C4-2B (cell line): Measurements from ENCODE around the gene PALMD.

Experiments
- CTCF ChIP-seq: fragments of 450-650 bp; conservative IDR thresholded peaks from 2 replicates; pipeline ENCODE4 v1.5.1; 2017; ENCODE audit warnings: mild to moderate bottlenecking
- ZFX ChIP-seq: fragments of 450-650 bp; IDR thresholded peaks from 2 replicates; pipeline ENCODE4 v1.6.1; 2017

GRCh38 chr1:99646868-99647267 lies 955 bp downstream of the PALMD start:
- no peak for TF ChIP-seq CTCF
- TF ChIP-seq ZFX = no peak
